ENCODE results near the gene SNRPD3.

Gene SNRPD3

GRCh38 chr22:24576778-24577177 lies 21.0 kb downstream of the SNRPD3 start:
- no peak for DNase-seq

- DNase-seq = no peak
Measured at GRCh38 chr22:24578355-24579257, 22.8 kb downstream of the SNRPD3 start.

- DNase-seq = no peak
Measured at GRCh38 chr22:24579258-24579601, 23.4 kb downstream of the SNRPD3 start.

DNA sequence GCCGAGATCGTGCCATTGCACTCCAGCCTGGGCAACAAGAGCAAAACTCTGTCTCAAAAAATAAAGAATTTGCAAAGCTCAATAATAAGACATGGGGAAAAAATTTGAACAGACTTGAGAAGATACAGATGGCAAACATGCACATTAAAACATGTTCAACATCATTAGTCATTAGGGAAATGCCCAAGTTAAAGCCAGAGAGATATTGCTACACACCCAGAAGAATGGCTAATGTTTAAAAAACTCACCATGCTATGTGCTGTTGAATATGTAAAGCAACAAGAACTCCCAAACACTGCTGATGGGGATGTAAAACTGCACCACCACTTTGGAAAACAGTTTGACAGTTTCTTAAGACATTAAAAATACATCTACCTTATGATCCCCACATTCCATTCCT lies 24.5 kb downstream of the SNRPD3 start:
- no peak for DNase-seq

GRCh38 chr22:24582056-24582814 lies 26.4 kb downstream of the SNRPD3 start:
- DNase-seq = no peak

DNA sequence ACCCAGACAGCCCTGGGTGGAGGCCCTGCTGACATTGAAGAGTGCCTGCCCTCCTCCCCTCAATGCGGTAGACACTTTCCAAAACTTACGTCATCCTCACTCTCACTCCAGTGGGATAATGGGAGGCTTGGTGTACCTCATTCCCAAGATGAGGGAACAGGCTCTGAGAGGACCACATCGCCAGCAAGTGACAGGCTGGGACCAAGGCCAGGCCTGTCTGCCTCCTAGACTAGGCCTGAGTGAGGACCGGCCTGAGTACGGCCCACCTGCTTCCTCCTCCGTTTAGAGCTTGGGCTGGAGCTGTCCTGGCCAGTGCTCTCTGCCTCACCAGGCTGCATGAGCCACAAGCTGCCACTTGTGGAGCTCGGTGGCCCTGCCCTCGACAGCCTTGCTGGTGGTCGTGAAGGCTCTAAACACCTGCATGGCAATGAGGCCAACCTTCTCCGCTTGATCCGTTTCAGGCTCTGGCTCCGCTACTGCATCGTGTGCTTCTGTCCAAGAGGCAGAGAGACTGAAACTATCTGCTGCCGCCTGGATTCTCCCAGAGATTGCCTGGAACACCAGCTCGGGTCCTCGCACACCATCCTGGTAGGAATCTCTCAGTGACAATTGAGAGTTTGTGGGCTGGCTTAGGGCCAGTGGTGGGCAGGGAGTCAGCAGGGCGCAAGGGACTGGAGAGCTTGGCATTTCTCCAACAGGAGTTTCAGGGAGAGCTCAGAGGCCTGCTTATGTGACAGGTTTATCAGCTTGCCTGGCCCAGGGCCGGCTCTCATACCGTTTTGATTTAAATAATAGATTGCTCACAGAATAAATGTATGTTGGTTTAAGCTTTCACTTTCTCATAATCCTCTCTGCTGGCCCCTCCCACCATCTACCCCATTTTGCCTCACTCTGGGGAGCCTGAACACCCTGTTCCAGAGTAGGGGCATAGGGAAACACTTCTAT lies 27.7 kb downstream of the SNRPD3 start:
- peak; percentile 79 for DNase-seq

GRCh38 chr22:24584166-24584790 lies 28.5 kb downstream of the SNRPD3 start:
- DNase-seq = no peak

DNA sequence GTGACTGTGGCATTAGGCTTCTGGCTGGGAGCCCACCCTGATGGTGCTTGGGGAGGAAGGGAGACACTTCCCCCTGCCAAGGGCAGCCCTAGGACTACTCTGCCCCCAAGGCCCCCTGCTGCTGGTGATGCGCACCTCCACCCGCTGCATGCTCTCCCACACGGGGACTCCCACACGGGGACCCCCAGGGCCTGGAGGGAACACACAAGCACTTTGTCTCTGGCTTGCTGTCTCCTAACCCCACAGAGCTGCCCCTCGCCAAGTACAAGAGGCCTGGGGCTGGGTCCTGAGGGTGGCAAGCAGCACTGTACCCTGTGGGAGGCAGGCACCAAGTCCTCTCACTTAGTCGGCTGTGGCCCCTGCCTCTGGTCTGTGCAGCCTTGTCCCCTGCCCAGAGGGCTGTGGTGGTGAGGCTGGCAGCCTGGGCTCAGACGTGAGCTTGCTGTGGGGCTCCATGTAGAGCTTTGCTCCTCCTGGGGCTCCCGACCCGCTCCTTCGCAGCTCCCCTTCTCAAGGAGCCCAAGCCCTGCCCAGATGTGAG lies 29.1 kb downstream of the SNRPD3 start:
- no peak for DNase-seq

- DNase-seq = no peak
Measured at GRCh38 chr22:24585461-24585860, 29.7 kb downstream of the SNRPD3 start.

DNA sequence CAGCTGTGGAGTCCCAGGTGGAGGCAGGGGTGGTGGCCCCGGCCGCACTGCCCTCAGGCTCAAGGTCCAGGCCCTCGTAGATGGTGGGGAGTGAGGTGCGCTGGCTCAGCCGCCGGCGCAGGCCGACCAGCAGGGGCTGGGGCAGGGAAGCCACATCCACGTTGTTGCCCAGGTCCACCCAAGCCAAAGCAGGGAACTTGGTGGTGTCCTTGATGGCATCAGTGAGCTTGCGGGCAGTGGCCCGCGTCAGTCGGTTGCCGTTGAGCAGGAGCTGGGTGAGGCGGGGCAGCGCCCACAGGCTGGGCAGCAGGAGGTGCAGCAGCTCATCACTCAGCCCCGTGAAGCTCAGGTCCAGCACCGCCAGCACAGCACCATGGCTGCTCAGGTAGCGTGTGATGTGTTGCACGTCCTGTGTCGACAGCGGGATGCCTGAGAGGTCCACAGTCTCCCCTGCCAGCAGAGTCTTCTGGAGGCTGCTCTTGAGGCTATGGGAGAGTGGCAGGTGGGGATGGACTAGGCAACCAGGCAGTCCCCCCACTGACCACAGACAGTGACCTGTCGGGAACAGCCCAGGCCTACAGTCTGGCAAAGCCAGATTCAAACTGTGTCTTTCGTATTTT lies 30.2 kb downstream of the SNRPD3 start:
- no peak for DNase-seq

DNA sequence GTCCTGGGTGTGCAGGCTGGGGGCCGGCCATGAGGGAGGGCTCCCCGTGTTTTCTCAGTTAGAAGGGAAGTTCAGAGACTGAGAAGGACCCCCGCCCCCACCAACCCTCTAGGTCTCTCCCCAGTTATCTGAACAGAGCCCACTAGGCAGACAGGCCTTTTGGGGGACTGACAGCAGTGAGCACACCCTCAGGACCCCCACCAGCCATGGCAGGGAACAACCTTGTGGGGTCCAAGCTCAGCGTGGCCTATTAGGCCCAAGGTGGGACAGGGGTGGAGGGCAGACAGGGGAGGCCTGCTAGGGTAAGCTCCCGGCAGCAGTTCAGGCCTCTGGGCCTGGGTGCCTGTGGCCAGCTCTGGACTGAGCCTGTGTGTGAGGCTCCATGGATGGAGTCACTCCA lies 31.5 kb downstream of the SNRPD3 start:
- no peak for DNase-seq

DNA sequence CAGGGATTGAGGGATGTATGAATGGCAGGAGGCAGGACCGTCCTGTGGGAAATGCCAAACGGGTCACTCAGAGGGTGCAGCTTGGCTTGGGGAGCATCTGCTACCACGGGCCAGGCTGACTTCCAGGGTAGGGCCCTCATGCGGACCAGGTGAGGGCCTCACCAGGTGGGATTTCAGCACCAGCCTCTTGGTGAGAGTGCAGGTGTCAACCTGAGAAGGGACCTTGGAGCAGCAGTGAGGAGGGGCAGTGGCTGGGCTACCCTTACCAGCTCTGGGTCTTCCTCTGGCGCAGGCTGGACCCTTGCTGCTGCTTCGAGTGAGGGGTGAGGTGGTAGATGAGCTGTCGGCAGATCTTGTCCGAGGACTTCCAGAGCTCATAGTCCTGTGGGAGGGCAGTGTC lies 32.1 kb downstream of the SNRPD3 start:
- no peak for DNase-seq

DNA sequence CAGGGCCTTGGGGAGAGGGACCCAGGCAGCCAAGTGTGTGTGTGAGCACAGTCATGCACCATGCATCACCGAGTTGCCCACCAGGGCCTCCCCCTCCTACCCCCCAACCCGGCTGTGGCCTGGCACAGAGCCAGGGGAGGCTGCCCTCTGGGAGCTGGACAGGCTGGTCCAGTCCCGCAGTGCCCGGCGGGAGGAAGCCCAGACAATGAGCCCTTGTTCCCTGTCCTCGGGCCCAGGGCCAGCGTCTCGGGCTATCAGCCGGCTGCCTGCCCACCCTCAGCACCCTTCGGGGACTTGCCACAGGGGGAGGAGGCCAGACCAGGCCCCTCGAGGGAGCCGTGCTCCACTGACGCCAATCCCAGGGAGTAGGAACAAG lies 32.6 kb downstream of the SNRPD3 start:
- DNase-seq = no peak

DNA sequence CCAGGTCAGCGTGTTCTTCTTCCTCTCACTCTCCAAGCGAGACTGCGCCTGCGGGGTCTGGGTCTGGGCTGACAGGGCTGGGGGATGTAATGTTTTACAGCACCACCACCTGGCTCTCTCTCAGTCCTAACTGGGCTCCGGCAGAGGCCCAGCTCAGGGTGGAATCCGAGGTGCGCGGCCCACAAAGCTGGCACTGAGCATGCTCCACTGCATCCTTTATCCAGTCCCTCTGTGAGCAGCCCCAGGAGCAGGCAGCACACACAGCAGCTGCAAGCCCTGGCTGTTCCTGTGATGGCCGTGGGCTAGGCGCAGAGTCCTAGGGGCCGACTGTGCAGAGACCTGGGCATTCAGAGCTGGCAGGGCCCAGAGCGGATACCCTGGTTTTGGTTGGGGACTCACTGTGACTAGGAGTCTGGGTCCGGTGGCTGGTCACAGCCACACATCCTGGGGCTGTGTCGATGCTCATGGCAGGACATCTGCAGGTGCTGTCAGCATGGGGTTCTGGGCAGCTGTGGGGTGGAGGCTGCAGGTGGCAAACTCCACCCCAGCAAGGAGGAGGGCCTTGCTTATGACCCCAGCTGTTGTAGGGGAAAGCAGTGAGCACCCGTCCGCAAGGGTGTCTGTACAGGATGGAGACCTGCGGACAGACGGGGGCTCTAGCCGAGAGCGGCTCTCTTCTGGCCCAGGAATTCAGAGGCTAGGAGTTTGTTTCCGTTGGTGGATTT lies 33.1 kb downstream of the SNRPD3 start:
- DNase-seq = no peak

DNA sequence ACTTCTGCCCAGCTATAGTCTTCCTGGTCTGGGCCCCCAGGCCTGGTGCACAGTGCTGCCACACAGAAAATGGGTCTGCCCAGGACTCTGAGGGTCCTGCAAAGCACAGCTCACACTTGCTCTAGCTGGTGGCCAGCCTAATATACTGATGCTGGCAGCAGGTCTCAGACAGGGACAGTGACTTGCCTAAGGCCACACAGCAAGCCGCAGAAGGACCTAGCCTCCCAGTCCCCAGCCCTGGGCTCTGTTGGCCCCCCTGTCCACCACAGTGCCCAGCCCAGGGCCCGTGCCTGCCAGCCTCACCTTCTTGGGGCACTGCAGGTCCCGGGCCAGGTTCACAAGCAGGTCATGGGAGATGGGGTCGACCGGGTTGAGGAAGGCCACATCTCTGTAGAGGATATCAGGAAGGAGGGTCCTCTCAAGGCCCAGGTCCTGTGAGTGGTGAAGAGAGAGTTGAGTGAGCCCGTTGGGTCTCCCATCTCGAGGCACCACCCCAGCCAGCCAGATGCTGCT lies 33.8 kb downstream of the SNRPD3 start:
- no peak for DNase-seq

- DNase-seq = no peak
Measured at GRCh38 chr22:24590596-24591173, 34.9 kb downstream of the SNRPD3 start.

DNA sequence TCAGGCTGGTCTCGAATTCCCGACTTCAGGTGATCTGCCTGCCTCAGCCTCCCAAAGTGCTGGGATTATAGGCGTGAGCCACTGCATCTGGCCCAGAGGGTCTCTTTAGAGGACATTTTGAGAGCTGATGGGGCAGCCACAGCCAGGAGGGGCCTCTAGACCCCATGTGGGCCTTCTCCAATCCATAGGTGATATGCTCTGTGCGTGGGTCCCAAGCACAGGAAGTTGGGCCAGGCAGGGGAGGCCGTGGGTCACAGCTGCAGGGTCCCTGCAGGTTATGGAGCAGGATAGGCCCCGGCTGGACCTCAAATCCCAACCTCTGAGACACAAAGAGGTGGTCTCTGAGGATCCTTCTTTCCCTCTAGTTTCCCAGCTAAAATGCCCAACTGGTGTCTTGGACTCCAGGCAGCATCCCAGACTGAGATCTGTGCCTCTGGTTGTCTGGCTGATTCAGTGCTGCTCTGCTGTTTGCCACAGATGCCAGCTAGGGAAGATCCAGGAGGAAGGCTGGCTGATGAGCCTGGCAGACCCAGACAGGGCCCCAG lies 35.6 kb downstream of the SNRPD3 start:
- no peak for DNase-seq

- DNase-seq = no peak
Measured at GRCh38 chr22:24592058-24592850, 36.5 kb downstream of the SNRPD3 start.

- peak; percentile 45 for DNase-seq
Measured at GRCh38 chr22:24592851-24593558, 37.2 kb downstream of the SNRPD3 start, which contains the start of gene LRRC75B. Gene LRRC75B (minus strand): TSS chr22:24593073. CDS start chr22:24593039, 34 bp downstream.

Data from DMS79 treated with DMSO at 0.1 percent for 48 hours (cell line).